Upper lobe of right lung (tissue), 1 donor: ENCODE data around the gene DTWD2. TPM values are rescaled to one million over a fixed set of nuclear protein-coding genes. Genes with fewer than 3 reads are reported as not detected.

Source experiments
- ATAC-seq: fragments of 200-7000 bp; cut with Tn5 transposase; one replicate; pipeline ENCODE4 v1.9.1; 2020; ENCODE audit warnings: mild to moderate bottlenecking, moderate library complexity
- DNase-seq: peaks from one replicate; pipeline ENCODE4 v3.0.0-alpha.2; 2020
- H3K27ac ChIP-seq: fragments of 200-600 bp; one replicate; pipeline ENCODE4 v1.8.0; 2022
- H3K27me3 ChIP-seq: fragments of 200-600 bp; one replicate; pipeline ENCODE4 v1.8.0; 2022; ENCODE audit warnings: mild to moderate bottlenecking
- H3K36me3 ChIP-seq: fragments of 200-600 bp; one replicate; pipeline ENCODE4 v1.8.0; 2022
- H3K4me1 ChIP-seq: fragments of 200-600 bp; one replicate; pipeline ENCODE4 v1.8.0; 2022
- H3K4me3 ChIP-seq: fragments of 200-600 bp; one replicate; pipeline ENCODE4 v1.8.0; 2022; ENCODE audit warnings: mild to moderate bottlenecking
- H3K9me3 ChIP-seq: fragments of 200-600 bp; one replicate; pipeline ENCODE4 v1.8.0; 2022
- CTCF ChIP-seq: fragments of 200-600 bp; IDR thresholded peaks from one replicate; pipeline ENCODE4 v1.8.0; 2022; ENCODE audit warnings: antibody characterized with exemption
- intact Hi-C: fragments of 100-400 bp; cut with DNase I; formaldehyde crosslinking; loops from one replicate; pipeline ENCODE4 v1.11.0; 2022
- total RNA-seq: library from RNA; stranded (reverse); fragmentation: NEBNext Ultra II Directional; extraction: Animal tissue kit (Norgen Biotek cat#: 25700); gene quantifications from one replicate; pipeline ENCODE4 v1.2.1, GENCODE V29; 2021
- donor health status: DM: no; HTN: yes; CAD: no; lungs with severe emphysema.

Gene DTWD2
- total RNA-seq, 1 donor from 2014 or later, result 8.5 TPM

- Histone ChIP-seq H3K27me3 (no peaks in the 10 kb centered on the region), H3K4me1 (no peaks in the 10 kb centered on the region), H3K9me3 (no peaks in the 10 kb centered on the region), H3K36me3 (no peaks in the 10 kb centered on the region), H3K4me3 (no peak overlapping the region), H3K27ac (no peak overlapping the region)
- DNase-seq (no peak), ATAC-seq (no peak)
- intact Hi-C loops, result no loop called here
- TF ChIP-seq CTCF, result no peak
Observed at GRCh38 chr5:118990582-118990981, 2.2 kb upstream of the DTWD2 start.

DNA sequence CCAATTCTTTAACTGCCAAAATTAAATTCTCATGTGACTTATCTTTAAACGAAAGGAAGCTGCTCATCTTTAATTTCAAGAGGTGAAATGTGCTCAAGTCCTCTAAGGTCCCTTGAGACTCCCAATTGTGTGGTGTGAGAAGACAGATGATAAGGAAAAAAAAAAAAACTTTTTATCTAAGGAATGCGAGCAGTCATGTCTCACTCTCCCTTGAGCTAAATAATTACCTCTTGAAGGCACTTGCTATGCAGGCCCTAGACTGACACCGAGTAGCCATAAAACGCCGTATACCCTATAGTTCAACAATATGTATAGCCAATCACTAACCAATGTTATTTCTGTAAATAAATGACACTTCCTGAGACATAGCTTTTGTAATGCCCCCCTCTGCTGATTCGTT, 1.5 kb upstream of the DTWD2 start:
- H3K4me3 ChIP-seq, result no peak overlapping the region
- ATAC-seq (no peak), DNase-seq (no peak)
- H3K27me3 ChIP-seq, result no peaks in the 10 kb centered on the region
- H3K9me3 ChIP-seq, result no peaks in the 10 kb centered on the region
- intact Hi-C loops, result no loop called here
- no peak for TF ChIP-seq CTCF
- no peaks in the 10 kb centered on the region for H3K4me1 ChIP-seq
- no peaks in the 10 kb centered on the region for H3K36me3 ChIP-seq
- no peak overlapping the region for H3K27ac ChIP-seq

GRCh38 chr5:118988866-118989180, 476 bp upstream of the DTWD2 start:
- intact Hi-C loops, result no loop called here
- ATAC-seq (no peak), DNase-seq (no peak)
- H3K4me3 ChIP-seq, result peak overlapping the region; percentile 79
- H3K9me3 ChIP-seq, result no peaks in the 10 kb centered on the region
- H3K27ac ChIP-seq, result peak overlapping the region; percentile 92
- H3K4me1 ChIP-seq, result no peaks in the 10 kb centered on the region
- no peak for TF ChIP-seq CTCF
- no peaks in the 10 kb centered on the region for H3K27me3 ChIP-seq
- no peaks in the 10 kb centered on the region for H3K36me3 ChIP-seq

GRCh38 chr5:118984602-118985001, 3.7 kb downstream of the DTWD2 start:
- DNase-seq (no peak), ATAC-seq (no peak)
- Histone ChIP-seq H3K27me3 (no peaks in the 10 kb centered on the region), H3K4me1 (no peaks in the 10 kb centered on the region), H3K9me3 (no peaks in the 10 kb centered on the region), H3K36me3 (no peaks in the 10 kb centered on the region), H3K4me3 (no peak overlapping the region), H3K27ac (no peak overlapping the region)
- no peak for TF ChIP-seq CTCF
- intact Hi-C loops, result no loop called here

DNA sequence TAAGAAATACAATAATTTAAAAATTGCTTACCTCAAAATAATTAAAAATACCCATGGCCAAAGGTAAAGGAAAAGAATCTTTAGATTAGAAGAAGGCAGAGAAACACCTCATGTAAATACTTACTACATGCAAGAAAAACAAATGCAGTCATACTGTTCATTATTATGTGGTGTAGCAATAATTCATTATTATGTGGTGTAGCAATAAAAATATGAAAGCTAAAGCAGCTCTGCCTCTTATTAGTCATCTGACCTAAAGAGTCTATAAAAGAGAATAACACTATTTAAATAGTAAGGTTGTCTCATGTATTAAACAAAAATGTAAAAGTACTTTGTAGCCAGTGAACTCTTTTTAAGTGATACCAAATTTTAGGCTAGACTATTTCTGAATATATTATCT, 6.6 kb downstream of the DTWD2 start:
- intact Hi-C loops, result no loop called here
- Histone ChIP-seq H3K27ac (no peak overlapping the region), H3K4me3 (no peak overlapping the region), H3K4me1 (no peaks in the 10 kb centered on the region), H3K27me3 (no peaks in the 10 kb centered on the region), H3K36me3 (no peaks in the 10 kb centered on the region), H3K9me3 (no peaks in the 10 kb centered on the region)
- no peak for TF ChIP-seq CTCF
- ATAC-seq (no peak), DNase-seq (no peak)

GRCh38 chr5:118980438-118980837, 7.9 kb downstream of the DTWD2 start:
- H3K9me3 ChIP-seq, result no peaks in the 10 kb centered on the region
- H3K27me3 ChIP-seq, result no peaks in the 10 kb centered on the region
- intact Hi-C loops, result no loop called here
- H3K36me3 ChIP-seq, result no peaks in the 10 kb centered on the region
- ATAC-seq, result no peak
- no peak overlapping the region for H3K27ac ChIP-seq
- DNase-seq, result no peak
- H3K4me1 ChIP-seq, result no peaks in the 10 kb centered on the region
- TF ChIP-seq CTCF, result no peak
- no peak overlapping the region for H3K4me3 ChIP-seq
